BLaER1 treated with 17β-estradiol and CSF1 and Interleukin-3, amounts not matched to agents 10 nM and 100 nM (cell line): ENCODE data around the gene KIF19.

ENCODE experiments used
- H3K27ac ChIP-seq, 11 experiments: shearing (Covaris generic); formaldehyde crosslinking; 2 replicates each; pipeline ENCODE4 v1.8.1; 2022
- H3K27me3 ChIP-seq, 11 experiments: shearing (Covaris generic); formaldehyde crosslinking; 2 replicates each; pipeline ENCODE4 v1.8.1; 2022
- H3K36me3 ChIP-seq, 11 experiments: shearing (Covaris generic); formaldehyde crosslinking; 2 replicates each; pipeline ENCODE4 v1.8.1; 2022
- H3K4me1 ChIP-seq, 10 experiments: shearing (Covaris generic); formaldehyde crosslinking; 2 replicates each; pipeline ENCODE4 v1.8.1; 2022
- H3K4me2 ChIP-seq, 11 experiments: shearing (Covaris generic); formaldehyde crosslinking; 2 replicates each; pipeline ENCODE4 v1.8.1; 2022
- H3K4me3 ChIP-seq, 10 experiments: shearing (Covaris generic); formaldehyde crosslinking; 2 replicates each; pipeline ENCODE4 v1.8.1; 2022
- H3K9ac ChIP-seq, 11 experiments: shearing (Covaris generic); formaldehyde crosslinking; 2 replicates each; pipeline ENCODE4 v1.8.1; 2022
- H3K9me3 ChIP-seq, 11 experiments: shearing (Covaris generic); formaldehyde crosslinking; replicated peaks in 1 of 11; 2 replicates each; pipeline ENCODE4 v1.8.1; 2022
- H4K20me1 ChIP-seq, 11 experiments: shearing (Covaris generic); formaldehyde crosslinking; 2 replicates each; pipeline ENCODE4 v1.8.1; 2022
- Cebpa-rat ChIP-seq, 11 experiments: shearing (Covaris generic); IDR thresholded peaks; 2 replicates each; pipeline ENCODE4 v1.8.1; 2022

KIF19 gene

DNA sequence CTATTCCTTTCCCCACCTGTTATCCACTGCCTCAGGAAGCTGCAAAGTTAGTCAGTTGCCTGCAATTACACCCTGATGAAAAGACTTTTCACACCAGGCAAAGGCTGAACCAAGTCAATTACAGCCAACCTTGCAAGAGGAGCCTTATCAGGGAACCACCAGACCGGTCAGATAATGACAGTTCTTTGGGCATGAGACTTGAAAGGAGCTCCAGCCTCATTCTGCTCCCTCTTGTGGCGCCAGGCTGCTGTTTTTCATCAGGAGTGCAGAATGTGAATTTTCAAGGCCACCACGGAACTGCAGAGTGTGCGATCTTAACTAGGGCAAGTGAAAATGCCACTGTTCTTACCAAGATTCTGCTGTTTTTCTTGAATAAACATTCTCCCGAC lies 29.5 kb upstream of the KIF19 start:
- Histone ChIP-seq H3K36me3 (no peaks in the 10 kb centered on the region), H3K27me3 (no peaks in the 10 kb centered on the region), H3K4me3 (no peak overlapping the region), H3K9ac (no peak overlapping the region), H3K4me1 (peaks cover 14 to 51% (median 45%) of the 10 kb centered on the region in 10 experiments), H4K20me1 (no peaks in the 10 kb centered on the region), H3K4me2 (peak overlapping the region in 8 of 11 experiments; percentile 5 to 36 (median 12); a peak in 6 of 22 replicates), H3K9me3 (peaks cover 0 to 7% (median 0%) of the 10 kb centered on the region in 11 experiments; a peak in 2 of 22 replicates), H3K27ac (no peak overlapping the region)
- TF ChIP-seq Cebpa-rat (IDR thresholded peaks at IDR 0.05) = no peak

DNA sequence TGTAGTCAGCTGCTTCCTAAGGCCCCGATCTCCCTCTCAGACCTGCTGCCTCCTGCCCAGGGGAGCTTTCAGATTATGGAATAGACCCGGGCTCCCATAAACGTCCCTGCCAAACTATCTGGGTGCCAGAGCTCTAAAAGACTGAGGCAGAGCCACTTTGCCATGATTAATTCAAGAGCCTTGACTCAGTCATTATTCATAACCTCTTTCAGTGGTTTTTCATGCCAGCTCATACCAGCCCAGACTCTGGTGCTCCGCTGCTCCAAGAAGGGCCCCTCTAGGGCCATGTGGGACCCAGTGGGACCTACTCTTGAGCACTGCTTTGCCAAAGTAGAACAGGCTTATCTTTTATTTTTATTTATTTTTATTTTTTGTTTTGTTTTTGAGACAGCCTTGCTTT lies 28.1 kb upstream of the KIF19 start:
- Histone ChIP-seq H3K4me2 (peak overlapping the region in 9 of 11 experiments; percentile 0 to 57 (median 23); a peak in 10 of 22 replicates), H3K27ac (0 out of 22 replicates have a peak overlapping the region, but pooled peaks of 2 of the 11 experiments have one; percentile 14 to 32), H3K36me3 (no peaks in the 10 kb centered on the region), H3K4me3 (no peak overlapping the region), H3K9me3 (peaks cover 0 to 7% (median 0%) of the 10 kb centered on the region in 11 experiments; a peak in 4 of 22 replicates), H3K9ac (peak overlapping the region in 6 of 11 experiments; percentile 6 to 48 (median 20); a peak in 4 of 22 replicates), H4K20me1 (no peaks in the 10 kb centered on the region), H3K4me1 (peaks cover 23 to 63% (median 56%) of the 10 kb centered on the region in 10 experiments), H3K27me3 (no peaks in the 10 kb centered on the region)
- no peak for TF ChIP-seq Cebpa-rat (IDR thresholded peaks at IDR 0.05)

DNA sequence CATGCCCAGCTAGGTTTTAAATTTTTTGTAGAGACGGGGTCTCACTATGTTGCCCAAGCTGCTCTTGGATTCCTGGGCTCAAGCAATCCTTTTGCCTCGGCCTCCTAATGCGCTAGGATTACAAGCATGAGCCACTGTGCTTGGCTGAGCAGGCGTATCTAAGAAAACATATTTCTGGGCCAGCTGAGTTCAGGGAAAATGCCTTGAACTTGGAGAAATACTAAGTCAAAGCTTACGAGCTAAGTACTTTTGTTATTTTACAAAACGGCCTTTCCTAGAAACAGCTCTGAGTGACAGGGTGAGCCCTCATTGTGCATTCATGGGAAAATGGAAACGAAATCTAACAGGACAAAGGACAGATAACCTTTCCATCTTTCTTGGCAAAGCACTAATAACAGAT lies 27.2 kb upstream of the KIF19 start:
- no peaks in the 10 kb centered on the region for H3K27me3 ChIP-seq
- no peak for TF ChIP-seq Cebpa-rat (IDR thresholded peaks at IDR 0.05)

DNA sequence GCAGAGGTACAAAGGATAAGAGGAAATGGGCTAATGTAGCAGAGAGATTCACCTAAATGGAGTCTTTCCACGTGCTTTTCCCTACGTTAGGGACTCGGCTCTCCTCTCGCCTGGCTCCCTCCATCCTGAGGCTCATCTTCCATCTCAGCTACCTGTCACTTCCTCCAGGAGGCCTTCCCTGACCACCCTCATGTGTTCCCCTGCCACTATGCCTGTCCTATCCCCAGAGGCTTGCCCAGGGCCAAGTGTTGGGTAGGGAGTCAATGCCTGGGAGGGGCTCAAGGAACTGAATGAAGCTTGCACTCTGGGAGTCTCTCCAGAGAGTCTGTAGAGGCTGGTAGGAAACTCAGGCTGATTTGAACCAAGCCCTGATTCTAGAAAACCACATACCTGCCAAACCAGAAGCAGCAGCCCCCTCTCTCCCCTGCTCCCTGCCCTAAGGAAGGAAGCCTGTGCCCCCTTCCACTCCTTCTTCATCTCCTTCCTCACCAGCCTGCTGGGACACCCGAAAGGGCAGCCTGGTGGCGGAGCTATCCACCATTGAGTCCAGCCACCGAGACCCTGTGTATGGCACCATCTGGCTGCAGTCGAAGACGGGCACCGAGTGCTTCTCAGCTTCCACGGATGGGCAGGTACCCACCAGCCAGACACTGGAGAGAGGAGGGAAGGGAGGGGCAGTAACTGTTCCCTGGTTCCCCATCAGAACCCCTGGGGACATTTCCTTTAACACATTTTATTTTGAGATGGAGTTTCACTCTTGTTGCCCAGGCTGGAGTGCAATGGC lies 26.6 kb upstream of the KIF19 start:
- no peak overlapping the region for H3K4me3 ChIP-seq
- TF ChIP-seq Cebpa-rat (IDR thresholded peaks at IDR 0.05) = no peak
- no peaks in the 10 kb centered on the region for H3K27me3 ChIP-seq

More for the DNA sequence above, 27.2 kb upstream of the KIF19 start:
- Histone ChIP-seq H3K9me3 (peaks cover 0 to 7% (median 0%) of the 10 kb centered on the region in 11 experiments; a peak in 4 of 22 replicates), H3K36me3 (no peaks in the 10 kb centered on the region), H3K4me3 (no peak overlapping the region), H4K20me1 (no peaks in the 10 kb centered on the region), H3K27ac (peak overlapping the region in 2 of 11 experiments; percentile 3 to 96; a peak in 2 of 22 replicates), H3K9ac (no peak overlapping the region; a peak in 1 of 22 replicates), H3K4me2 (peak overlapping the region in 9 of 11 experiments; percentile 67 to 88 (median 78); a peak in 14 of 22 replicates), H3K4me1 (peaks cover 31 to 72% (median 65%) of the 10 kb centered on the region in 10 experiments)

DNA sequence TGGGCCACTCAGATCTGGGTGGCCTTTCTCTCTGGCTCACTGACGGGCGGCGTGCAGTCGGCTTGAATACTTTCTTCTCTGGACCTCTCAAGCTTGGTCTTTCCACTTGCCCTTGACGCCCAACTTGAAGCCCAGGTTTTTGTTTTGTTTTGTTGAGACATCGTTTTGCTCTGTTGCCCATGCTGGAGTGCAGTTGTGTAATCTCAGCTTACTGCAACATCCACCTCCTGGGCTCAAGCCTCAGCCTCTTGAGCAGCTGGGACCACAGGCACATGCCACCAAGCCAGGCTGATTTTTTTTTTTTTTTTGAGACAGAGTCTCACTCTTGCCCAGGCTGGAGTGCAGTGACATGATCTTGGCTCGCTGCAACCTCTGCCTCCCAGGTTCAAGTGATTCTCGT lies 22.7 kb upstream of the KIF19 start:
- peak in 10 of 11 experiments; percentile 35 to 98 (median 96); a peak in 18 of 22 replicates for TF ChIP-seq Cebpa-rat (IDR thresholded peaks at IDR 0.05)
- Histone ChIP-seq H3K27me3 (no peaks in the 10 kb centered on the region), H3K4me2 (peak overlapping the region; percentile 49 to 93 (median 81)), H3K36me3 (no peaks in the 10 kb centered on the region), H3K4me1 (peaks cover 69 to 97% (median 92%) of the 10 kb centered on the region in 10 experiments), H3K4me3 (peak overlapping the region in 2 of 10 experiments; percentile 1 to 10; a peak in 1 of 20 replicates), H4K20me1 (no peaks in the 10 kb centered on the region), H3K9ac (peak overlapping the region in 9 of 11 experiments; percentile 31 to 81 (median 75); a peak in 17 of 22 replicates), H3K27ac (peak overlapping the region in 10 of 11 experiments; percentile 41 to 96 (median 90); a peak in 19 of 22 replicates), H3K9me3 (peaks cover 0 to 6% (median 0%) of the 10 kb centered on the region in 11 experiments; a peak in 2 of 22 replicates)

More for the DNA sequence above, 26.6 kb upstream of the KIF19 start:
- peak overlapping the region in 4 of 11 experiments; percentile 12 to 44 (median 24); a peak in 4 of 22 replicates for H3K9ac ChIP-seq
- H3K36me3 ChIP-seq = no peaks in the 10 kb centered on the region
- no peaks in the 10 kb centered on the region for H4K20me1 ChIP-seq
- H3K4me2 ChIP-seq = peak overlapping the region; percentile 0 to 88 (median 77); a peak in 19 of 22 replicates
- H3K27ac ChIP-seq = peak overlapping the region in 6 of 11 experiments; percentile 18 to 96 (median 43); a peak in 9 of 22 replicates
- H3K9me3 ChIP-seq = peaks cover 0 to 6% (median 0%) of the 10 kb centered on the region in 11 experiments; a peak in 4 of 22 replicates
- peaks cover 38 to 78% (median 71%) of the 10 kb centered on the region in 10 experiments for H3K4me1 ChIP-seq

DNA sequence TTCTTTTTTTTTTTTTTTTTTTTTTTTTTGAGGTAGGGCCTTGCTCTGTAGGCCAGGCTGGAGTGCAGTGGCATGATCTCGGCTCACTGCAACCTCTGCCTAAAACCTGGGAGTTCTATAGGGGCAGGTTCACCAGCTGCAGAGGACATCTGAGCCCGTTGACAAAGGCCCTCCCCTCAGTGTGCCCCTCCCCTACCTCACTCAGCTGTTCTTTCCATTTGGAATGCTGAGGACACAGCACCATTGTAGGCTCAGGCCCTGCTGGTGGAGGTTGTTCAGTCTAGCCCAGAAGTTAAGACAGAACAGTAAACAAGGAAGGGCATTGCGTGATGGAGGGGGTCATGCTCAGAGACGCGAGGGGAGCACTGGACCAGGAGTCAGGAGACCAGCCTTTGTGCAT lies 21.8 kb upstream of the KIF19 start:
- Histone ChIP-seq H4K20me1 (no peaks in the 10 kb centered on the region), H3K9ac (peak overlapping the region in 8 of 11 experiments; percentile 27 to 80 (median 76); a peak in 13 of 22 replicates), H3K4me2 (peak overlapping the region; percentile 75 to 93 (median 81); a peak in 20 of 22 replicates), H3K27me3 (no peaks in the 10 kb centered on the region), H3K9me3 (peaks cover 0 to 6% (median 0%) of the 10 kb centered on the region in 11 experiments; a peak in 2 of 22 replicates), H3K4me3 (no peak overlapping the region), H3K27ac (peak overlapping the region in 9 of 11 experiments; percentile 70 to 96 (median 92); a peak in 17 of 22 replicates), H3K4me1 (peaks cover 75 to 99% (median 97%) of the 10 kb centered on the region in 10 experiments), H3K36me3 (no peaks in the 10 kb centered on the region)
- no peak for TF ChIP-seq Cebpa-rat (IDR thresholded peaks at IDR 0.05)

DNA sequence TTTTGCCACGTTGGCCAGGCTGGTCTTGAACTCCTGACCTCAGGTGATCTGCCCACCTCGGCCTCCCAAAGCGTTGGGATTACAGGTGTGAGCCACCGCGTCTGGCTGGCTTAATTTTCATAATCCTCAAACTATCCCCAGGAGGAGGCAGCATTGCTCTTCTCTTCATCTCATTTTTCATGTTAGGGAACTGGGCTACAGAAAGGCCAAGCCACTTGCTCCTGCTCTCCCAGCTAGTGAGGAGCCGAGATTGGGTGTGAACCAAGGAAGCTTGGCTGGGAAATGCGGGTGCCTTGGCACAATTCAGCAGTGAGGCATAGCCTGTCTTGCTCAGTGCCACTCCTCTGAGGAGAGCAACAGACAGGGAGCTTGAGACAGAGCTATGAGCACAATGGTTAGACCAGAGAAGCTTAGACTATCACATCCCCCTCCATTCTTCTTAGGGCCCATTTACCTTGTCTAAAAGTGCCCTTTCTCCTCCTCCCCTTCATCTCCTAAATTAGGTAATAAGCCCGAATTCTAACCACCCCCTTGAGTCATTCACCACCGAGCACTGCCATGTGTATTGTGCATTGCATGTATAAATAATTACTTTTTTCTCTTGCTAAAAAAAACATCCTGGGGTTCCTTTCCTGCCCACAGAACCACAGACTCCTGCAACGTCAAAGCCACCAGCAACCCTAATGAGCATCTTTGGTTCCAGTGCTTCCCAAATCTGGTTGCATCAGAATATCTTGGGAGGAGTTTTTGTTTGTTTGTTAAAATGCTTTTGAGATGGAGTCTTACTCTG lies 20.0 kb upstream of the KIF19 start:
- Histone ChIP-seq H3K9me3 (peaks cover 0 to 6% (median 0%) of the 10 kb centered on the region in 11 experiments; a peak in 2 of 22 replicates), H3K4me1 (peaks cover 73 to 98% (median 87%) of the 10 kb centered on the region in 10 experiments), H3K4me2 (peak overlapping the region; percentile 75 to 93 (median 81))

More for the DNA sequence above, 20.0 kb upstream of the KIF19 start:
- H3K9ac ChIP-seq = peak overlapping the region in 10 of 11 experiments; percentile 18 to 80 (median 74); a peak in 17 of 22 replicates
- peak overlapping the region in 10 of 11 experiments; percentile 51 to 96 (median 90); a peak in 19 of 22 replicates for H3K27ac ChIP-seq
- TF ChIP-seq Cebpa-rat (IDR thresholded peaks at IDR 0.05) = peak in 8 of 11 experiments; percentile 68 to 82 (median 70); a peak in 14 of 22 replicates
- H4K20me1 ChIP-seq = no peaks in the 10 kb centered on the region
- H3K36me3 ChIP-seq = no peaks in the 10 kb centered on the region
- peak overlapping the region in 1 of 10 experiments; percentile 29; a peak in 1 of 20 replicates for H3K4me3 ChIP-seq
- no peaks in the 10 kb centered on the region for H3K27me3 ChIP-seq
